GM23338 (cell line): ENCODE results near the gene SENP5. TPM values are rescaled to one million over a fixed set of nuclear protein-coding genes. Genes with fewer than 3 reads are reported as not detected.

ENCODE experiments used
- ATAC-seq: fragments of 200-7000 bp; cut with Tn5 transposase; 3 replicates; pipeline ENCODE4 v1.9.1; 2020
- DNase-seq: peaks from one replicate; pipeline ENCODE4 v3.0.0-alpha.2; 2015; ENCODE audit warnings: low spot score
- H2AFZ ChIP-seq: fragments of 200-600 bp; sonication (generic); 2 replicates; pipeline ENCODE4 v1.8.0; 2016; ENCODE audit warnings: antibody characterized with exemption, mild to moderate bottlenecking, moderate library complexity
- H3F3A ChIP-seq: fragments of 200-600 bp; sonication (generic); replicated peaks from 2 replicates; pipeline ENCODE4 v1.8.0; 2017; ENCODE audit warnings: antibody characterized with exemption, mixed run types, low read depth
- H3K27ac ChIP-seq: fragments of 200-600 bp; sonication (generic); 2 replicates; pipeline ENCODE4 v1.6.1; 2016; ENCODE audit warnings: low read depth
- H3K27me3 ChIP-seq: fragments of 200-600 bp; sonication (generic); 2 replicates; pipeline ENCODE4 v1.8.0; 2016; ENCODE audit warnings: mild to moderate bottlenecking, mixed run types, moderate library complexity; ENCODE audit not compliant: insufficient read depth
- H3K36me3 ChIP-seq: fragments of 200-600 bp; sonication (generic); 2 replicates; pipeline ENCODE4 v1.8.0; 2016; ENCODE audit warnings: mild to moderate bottlenecking; ENCODE audit not compliant: insufficient read depth
- H3K4me1 ChIP-seq: fragments of 200-600 bp; sonication (generic); 2 replicates; pipeline ENCODE4 v1.8.0; 2016; ENCODE audit warnings: mild to moderate bottlenecking, moderate library complexity; ENCODE audit not compliant: insufficient read depth
- H3K4me2 ChIP-seq: fragments of 200-600 bp; sonication (generic); 2 replicates; pipeline ENCODE4 v1.7.1; 2017; ENCODE audit warnings: mixed run types
- H3K4me3 ChIP-seq: fragments of 200-600 bp; sonication (generic); 2 replicates; pipeline ENCODE4 v1.6.1; 2016; ENCODE audit warnings: mixed run types
- H3K79me2 ChIP-seq: fragments of 200-600 bp; sonication (generic); replicated peaks from 2 replicates; pipeline ENCODE4 v1.8.0; 2017; ENCODE audit warnings: mild to moderate bottlenecking; ENCODE audit not compliant: insufficient read depth
- H3K9me2 ChIP-seq: fragments of 200-600 bp; sonication (generic); 2 replicates; pipeline ENCODE4 v1.8.0; 2017; ENCODE audit not compliant: insufficient read depth
- H4K20me1 ChIP-seq: fragments of 200-600 bp; sonication (generic); replicated peaks from 2 replicates; pipeline ENCODE4 v1.8.0; 2017; ENCODE audit warnings: mild to moderate bottlenecking; ENCODE audit not compliant: insufficient read depth
- H3K27ac Mint-ChIP-seq: 2 replicates; pipeline ENCODE4 v1.8.0; 2020; ENCODE audit warnings: inconsistent platforms, mild to moderate bottlenecking, moderate library complexity, mixed read lengths
- H3K27me3 Mint-ChIP-seq: 3 replicates; pipeline ENCODE4 v1.8.0; 2022; ENCODE audit warnings: low read depth, mild to moderate bottlenecking, moderate library complexity, mixed read lengths, inconsistent platforms; ENCODE audit not compliant: insufficient read depth, poor library complexity
- H3K36me3 Mint-ChIP-seq: 3 replicates; pipeline ENCODE4 v1.8.0; 2021; ENCODE audit warnings: low read depth, mild to moderate bottlenecking, inconsistent platforms, moderate library complexity, mixed read lengths
- H3K4me1 Mint-ChIP-seq: 3 replicates; pipeline ENCODE4 v1.8.0; 2020; ENCODE audit warnings: mild to moderate bottlenecking, inconsistent platforms, mixed read lengths
- H3K4me3 Mint-ChIP-seq: 3 replicates; pipeline ENCODE4 v1.8.0; 2021; ENCODE audit warnings: moderate library complexity, mild to moderate bottlenecking, inconsistent platforms, mixed read lengths
- H3K9me3 Mint-ChIP-seq: 3 replicates; pipeline ENCODE4 v1.8.0; 2020; ENCODE audit warnings: moderate library complexity, mild to moderate bottlenecking, inconsistent platforms, mixed read lengths
- CREB1 ChIP-seq: fragments of 250-450 bp; sonication (Bioruptor Pico); IDR thresholded peaks from 2 replicates; pipeline ENCODE4 v1.5.0; 2020; ENCODE audit warnings: low read depth, mild to moderate bottlenecking, moderate library complexity
- CTCF ChIP-seq, 2 experiments: fragments of 200-600 bp in 1 of 2; sonication (generic) in 1 of 2; conservative IDR thresholded peaks; 2 replicates each; pipeline versions ENCODE4 v1.5.1 to v1.6.1; 2016 to 2017; ENCODE audit warnings: antibody characterized with exemption in 2 of 2, low read depth in 2 of 2, mild to moderate bottlenecking in 2 of 2, moderate library complexity in 1 of 2
- ETS1 ChIP-seq: IDR thresholded peaks from 2 replicates; pipeline ENCODE4 v1.6.1; 2016; ENCODE audit warnings: antibody characterized with exemption
- EZH2phosphoT487 ChIP-seq: fragments of 200-600 bp; sonication (generic); IDR thresholded peaks from one replicate; pipeline ENCODE4 v1.8.1; 2018; ENCODE audit warnings: antibody characterized with exemption; ENCODE audit not compliant: unreplicated experiment
- NANOG ChIP-seq: IDR thresholded peaks from 2 replicates; pipeline ENCODE4 v1.6.1; 2016; ENCODE audit warnings: antibody characterized with exemption, borderline replicate concordance
- POLR2AphosphoS5 ChIP-seq: IDR thresholded peaks from 2 replicates; pipeline ENCODE4 v1.6.1; 2016; ENCODE audit warnings: antibody characterized with exemption, low read depth
- ZNF114 ChIP-seq: fragments of 250-450 bp; sonication (Bioruptor Pico); IDR thresholded peaks from 2 replicates; pipeline ENCODE4 v1.5.0; 2020; ENCODE audit warnings: mild to moderate bottlenecking, moderate library complexity
- ZNF331 ChIP-seq: fragments of 250-450 bp; sonication (Bioruptor Pico); IDR thresholded peaks from 2 replicates; pipeline ENCODE4 v1.5.0; 2020; ENCODE audit warnings: low read depth, mild to moderate bottlenecking, moderate library complexity
- ZNF462 ChIP-seq: fragments of 250-450 bp; sonication (Bioruptor Pico); IDR thresholded peaks from 2 replicates; pipeline ENCODE4 v1.5.0; 2020; ENCODE audit warnings: mild to moderate bottlenecking, moderate library complexity
- long read RNA-seq: library from polyadenylated mRNA; unstranded; transcript quantifications from one replicate; pipeline ENCODE4 v2.0.0, GENCODE V29; 2020; ENCODE audit not compliant: unreplicated experiment
- polyA plus RNA-seq: library from polyadenylated mRNA; unstranded; fragments of >200 nt; fragmentation: Nextera tagmentation; extraction: Ambion mirVana; gene quantifications from 2 replicates; pipeline ENCODE4 v1.2.1, GENCODE V29; 2016
- total RNA-seq: library from RNA; depleted of rRNA; stranded (reverse); fragments of >200 nt; shearing (Covaris generic); gene quantifications from 2 replicates; pipeline ENCODE4 v1.2.3, GENCODE V29; 2014; rRNA removed

Gene SENP5
- 34.3 and 44.0 TPM in 2 replicates for total RNA-seq
- 8.3 and 12.2 TPM in 2 replicates for polyA plus RNA-seq
- long read RNA-seq, partial matches to known transcripts: 1 of 11 reads
- long read RNA-seq, other reads (novel, unspliced or antisense): 8 of 11 reads

GRCh38 chr3:196867507-196868296 is at the start of gene SENP5:
Gene SENP5 (plus strand): TSS chr3:196867920. CDS start chr3:196885182, 17,262 bp downstream.
- 0 out of 2 replicates have a peak, but pooled peaks cover 3% of the 10 kb centered on the region for H3F3A ChIP-seq
- Mint-ChIP-seq H3K9me3 (peaks cover 11% of the 10 kb centered on the region; the same call in 2 of the 3 replicates), H3K27me3 (no peaks in the 10 kb centered on the region), H3K4me1 (peaks cover 11% of the 10 kb centered on the region; the same call in 2 of the 3 replicates), H3K27ac (peak within 1 kb of the TSS; percentile 92), H3K4me3 (peak within 1 kb of the TSS; percentile 95), H3K36me3 (peaks cover 6% of the 10 kb centered on the region)
- peak within 1 kb of the TSS; percentile 93 for H3K4me3 ChIP-seq
- H4K20me1 ChIP-seq: peaks cover 11% of the 10 kb centered on the region; the same call in 1 of the 2 replicates
- peak within 1 kb of the TSS; percentile 97 for H3K4me2 ChIP-seq
- peaks cover 8% of the 10 kb centered on the region; the same call in 1 of the 2 replicates for H3K4me1 ChIP-seq
- H3K9me2 ChIP-seq: no peaks in the 10 kb centered on the region
- peak within 1 kb of the TSS; percentile 91 for H2AFZ ChIP-seq
- DNase-seq (peak; percentile 94), ATAC-seq (peak; percentile 92)
- peaks cover 47% of the 10 kb centered on the region for H3K79me2 ChIP-seq
- H3K27me3 ChIP-seq: no peaks in the 10 kb centered on the region
- peak within 1 kb of the TSS; percentile 97 for H3K27ac ChIP-seq
- TF ChIP-seq ETS1: peak; percentile 70; the same call in 1 of the 2 replicates
- TF ChIP-seq ZNF114: no peak
- TF ChIP-seq CTCF (conservative IDR thresholded peaks at IDR 0.05; ENCODE audit: low read depth in 2 of 2): no peak
- TF ChIP-seq POLR2AphosphoS5: peak; percentile 96
- peak; percentile 96 for TF ChIP-seq CREB1
- TF ChIP-seq ZNF462 (CRISPR knock-in tag): no peak
- no peak for TF ChIP-seq ZNF331 (CRISPR knock-in tag)
- TF ChIP-seq EZH2phosphoT487: no peak
- TF ChIP-seq NANOG: no peak
- peaks cover 5% of the 10 kb centered on the region; the same call in 1 of the 2 replicates for H3K36me3 ChIP-seq
